K562 (cell line): Measurements from ENCODE around the gene BIVM. TPM values are rescaled to one million over a fixed set of nuclear protein-coding genes. Genes with fewer than 3 reads are reported as not detected.

Experiments
- ATAC-seq: fragments of 200-7000 bp; cut with Tn5 transposase; 3 replicates; pipeline ENCODE4 v1.9.1; 2020; ENCODE audit warnings: moderate library complexity
- BruUV-seq: library from RNA; stranded (reverse); fragments of 400-500 nt; replicated peaks from 2 replicates; lab custom pipeline; 2021; lab: Mats Ljungman, UMichigan
- CTCF ChIA-PET: fragments of 300-600 bp; formaldehyde crosslinking; extraction: SDS; loops from one replicate; lab custom pipeline; 2021; ENCODE audit warnings: low intra/inter-chr PET ratio; lab: Yijun Ruan, JAX
- POLR2A ChIA-PET: fragments of 300-600, 350-650 bp; sonication (Branson Sonifier 250); formaldehyde crosslinking; extraction: SDS; loops from one replicate; lab custom pipeline; 2021; ENCODE audit warnings: antibody characterized with exemption, inconsistent platforms; lab: Yijun Ruan, JAX
- DNase-seq, 4 experiments: peaks; one replicate each; pipeline versions ENCODE4 v3.0.0 to v3.0.0-alpha.2; 2011 to 2018; ENCODE audit warnings: low spot score in 3 of 4, mixed read lengths in 3 of 4; ENCODE audit errors: extremely low read depth in 1 of 4
- FAIRE-seq: peaks from 2 replicates; lab custom pipeline; 2011; peaks lifted over from hg19 to GRCh38; lab: Jason Lieb, UNC
- H2AFZ ChIP-seq: 2 replicates; pipeline ENCODE4 v1.6.0; 2011; ENCODE audit warnings: low read depth, low read length, control low read depth, inconsistent platforms
- H3K27ac ChIP-seq: fragments of 200-600 bp; 3 replicates; pipeline ENCODE4 v1.8.0; 2011; ENCODE audit warnings: low read depth, mild to moderate bottlenecking, control low read depth, inconsistent platforms, low read length, moderate library complexity, mixed read lengths; ENCODE audit errors: extremely low read depth
- H3K27me3 ChIP-seq, 2 experiments: fragments of 300-600 bp in 1 of 2; 2 replicates in 1 of 2; 3 replicates in 1 of 2; pipeline versions ENCODE4 v1.6.0 to v1.8.0; 2011; ENCODE audit warnings: inconsistent platforms in 2 of 2, low read length in 2 of 2, mild to moderate bottlenecking in 1 of 2, mixed read lengths in 1 of 2, moderate library complexity in 1 of 2; ENCODE audit not compliant: control insufficient read depth in 2 of 2, insufficient read depth in 2 of 2
- H3K36me3 ChIP-seq: fragments of 300-600 bp; 3 replicates; pipeline ENCODE4 v1.8.0; 2011; ENCODE audit warnings: mild to moderate bottlenecking, low read length, inconsistent platforms; ENCODE audit not compliant: control insufficient read depth, insufficient read depth
- H3K4me1 ChIP-seq, 2 experiments: fragments of 200-600 bp in 1 of 2; replicated peaks in 1 of 2; 2 replicates in 1 of 2; 3 replicates in 1 of 2; pipeline versions ENCODE4 v1.5.1 to v1.8.0; 2011; ENCODE audit warnings: inconsistent platforms in 2 of 2, low read length in 2 of 2, mild to moderate bottlenecking in 1 of 2, mixed read lengths in 1 of 2, moderate library complexity in 1 of 2; ENCODE audit not compliant: control insufficient read depth in 2 of 2, insufficient read depth in 2 of 2
- H3K4me2 ChIP-seq: 2 replicates; pipeline ENCODE4 v1.6.1; 2011; ENCODE audit warnings: low read length, control low read depth, inconsistent platforms, mixed read lengths; ENCODE audit not compliant: insufficient read depth
- H3K4me3 ChIP-seq: fragments of 200-600 bp; sonication (generic), shearing (Covaris generic); 2 replicates; pipeline ENCODE4 v1.5.1; 2016; ENCODE audit warnings: control low read depth, inconsistent platforms
- H3K79me2 ChIP-seq: fragments of 200-600 bp; 3 replicates; pipeline ENCODE4 v1.8.0; 2011; ENCODE audit warnings: low read length, inconsistent platforms; ENCODE audit not compliant: control insufficient read depth, insufficient read depth
- H3K9ac ChIP-seq, 2 experiments: 2 replicates each; pipeline versions ENCODE4 v1.6.0 to v1.6.1; 2011; ENCODE audit warnings: low read depth in 2 of 2, low read length in 2 of 2, control low read depth in 1 of 2, inconsistent platforms in 1 of 2, mild to moderate bottlenecking in 1 of 2, mixed read lengths in 1 of 2; ENCODE audit not compliant: insufficient read depth in 1 of 2
- H3K9me1 ChIP-seq: one replicate; pipeline ENCODE4 v1.6.0; 2011; ENCODE audit warnings: inconsistent platforms, mild to moderate bottlenecking, low read length, moderate library complexity; ENCODE audit not compliant: control insufficient read depth, insufficient read depth
- H3K9me3 ChIP-seq: replicated peaks from 2 replicates; pipeline ENCODE4 v1.5.1; 2011; ENCODE audit warnings: low read depth, low read length, inconsistent platforms; ENCODE audit not compliant: control insufficient read depth, insufficient read depth
- H4K20me1 ChIP-seq: replicated peaks from 2 replicates; pipeline ENCODE4 v1.6.1; 2011; ENCODE audit warnings: low read length, inconsistent platforms, mixed read lengths; ENCODE audit not compliant: control insufficient read depth, insufficient read depth
- ZNF23 ChIP-seq: fragments of 250-450 bp; sonication (Bioruptor Pico); IDR thresholded peaks from 2 replicates; pipeline ENCODE4 v1.4.0; 2020; ENCODE audit warnings: mild to moderate bottlenecking
- WGBS: fragments of 100-300 bp; shearing (Covaris generic); methylation state at CpG from one replicate; pipeline ENCODE4 v1.1.6; 2016; ENCODE audit warnings: low coverage, mixed read lengths; ENCODE audit not compliant: insufficient coverage; ENCODE audit errors: missing lambda C conversion rate; 5-methylcytosine and 5-hydroxymethylcytosine counted together
- in situ Hi-C: fragments of 300-500 bp; cut with MboI; formaldehyde crosslinking; loops from 4 replicates; pipeline ENCODE4 v1.15.0; 2018; ENCODE audit warnings: inconsistent platforms, mixed read lengths
- intact Hi-C: fragments of 100-400 bp; cut with micrococcal nuclease; formaldehyde crosslinking; loops from 2 replicates; pipeline ENCODE4 v1.14.2; 2022
- polyA plus RNA-seq, 8 experiments: library from polyadenylated mRNA; depleted of rRNA in 4 of 8; stranded (reverse) in 5 of 8; unstranded in 3 of 8; fragments of >200 nt; fragmentation: Nextera tagmentation in 2 of 8; fragmentation: Illumina TruSeq in 1 of 8; extraction: Ambion mirVana in 2 of 8; extraction: Trizol in 1 of 8; gene quantifications; 2 replicates each; pipeline versions ENCODE4 v1.2.1 to v1.2.3, GENCODE V29; 2011 to 2014; ENCODE audit warnings: inconsistent platforms in 1 of 8, missing spikeins in 1 of 8
- total RNA-seq, 7 experiments: library from RNA; depleted of rRNA in 6 of 7; stranded (reverse); fragments of >200 nt in 6 of 7; fragmentation: Illumina TruSeq in 2 of 7; extraction: Trizol in 2 of 7; gene quantifications; 2 replicates each; pipeline versions ENCODE4 v1.2.1 to v1.2.3, GENCODE V29; 2011 to 2021; ENCODE audit warnings: low replicate concordance in 1 of 7
- TF ChIP-seq, protein P1 (sequence below): fragments of 450-650 bp; formaldehyde crosslinking; IDR thresholded peaks from 2 replicates; pipeline ENCODE4 v1.4.0; 2022; ENCODE audit warnings: missing genetic modification characterization
- TF ChIP-seq, protein P2 (sequence below): sonication (generic); IDR thresholded peaks from 2 replicates; pipeline ENCODE4 v1.6.1; 2016

The BIVM gene
- total and polyA plus RNA-seq, 9 of the 15 experiments (the other 6 are each of a cell fraction or from before 2014, with no cell fraction given): 3.6 to 23.1 (median 16.8) TPM

DNA sequence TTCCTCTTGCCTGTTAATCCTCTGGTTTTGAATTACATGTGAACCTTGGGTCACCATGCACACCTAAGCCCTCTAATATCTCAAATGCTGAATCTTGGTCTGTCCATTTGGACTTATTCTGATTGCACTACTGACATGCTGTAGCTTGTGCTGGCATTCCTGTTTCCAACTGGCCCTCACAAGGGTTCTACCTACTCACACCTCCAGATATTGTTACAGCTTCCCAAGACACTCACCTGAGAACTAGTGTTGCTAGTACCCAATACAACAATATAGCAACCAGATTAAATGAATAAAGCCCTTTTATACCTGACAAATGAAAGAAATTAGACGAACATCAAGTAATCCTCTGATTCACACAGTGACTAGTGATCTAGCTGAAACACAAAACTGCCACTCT lies 41.9 kb upstream of the BIVM start:
- Histone ChIP-seq H4K20me1 (no peaks in the 10 kb centered on the region), H3K4me1 (no peaks in the 10 kb centered on the region; a peak in 1 of 5 replicates), H3K4me2 (no peak overlapping the region), H3K9ac (no peak overlapping the region), H3K27me3 (no peaks in the 10 kb centered on the region), H3K27ac (no peak overlapping the region), H2AFZ (no peak overlapping the region), H3K36me3 (no peaks in the 10 kb centered on the region), H3K79me2 (no peaks in the 10 kb centered on the region), H3K9me3 (no peaks in the 10 kb centered on the region), H3K9me1 (no peaks in the 10 kb centered on the region), H3K4me3 (no peak overlapping the region)
- ChIA-PET POLR2A (interaction anchor here (0.6 to 1.4 kb wide), 3 partner anchors 15 to 161 kb away, joined by 3 to 5 read pairs (median 3); partner anchors contain the start of gene TEX30), CTCF (interaction anchor here (0.6 kb wide), 1 partner anchor 692 kb away, joined by 3 read pairs; no protein-coding TSS in a partner anchor)
- ATAC-seq (no peak), DNase-seq (no peak), FAIRE-seq (no peak)
- WGBS: 17% methylated on average over 1 of the region's 1 CpG
- no peak for TF ChIP-seq ZNF23 (CRISPR knock-in tag)
- TF ChIP-seq, protein P1, sequence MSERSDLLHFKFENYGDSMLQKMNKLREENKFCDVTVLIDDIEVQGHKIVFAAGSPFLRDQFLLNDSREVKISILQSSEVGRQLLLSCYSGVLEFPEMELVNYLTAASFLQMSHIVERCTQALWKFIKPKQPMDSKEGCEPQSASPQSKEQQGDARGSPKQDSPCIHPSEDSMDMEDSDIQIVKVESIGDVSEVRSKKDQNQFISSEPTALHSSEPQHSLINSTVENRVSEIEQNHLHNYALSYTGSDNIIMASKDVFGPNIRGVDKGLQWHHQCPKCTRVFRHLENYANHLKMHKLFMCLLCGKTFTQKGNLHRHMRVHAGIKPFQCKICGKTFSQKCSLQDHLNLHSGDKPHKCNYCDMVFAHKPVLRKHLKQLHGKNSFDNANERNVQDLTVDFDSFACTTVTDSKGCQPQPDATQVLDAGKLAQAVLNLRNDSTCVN (CRISPR knock-in tag): no peak
- TF ChIP-seq, protein P2, sequence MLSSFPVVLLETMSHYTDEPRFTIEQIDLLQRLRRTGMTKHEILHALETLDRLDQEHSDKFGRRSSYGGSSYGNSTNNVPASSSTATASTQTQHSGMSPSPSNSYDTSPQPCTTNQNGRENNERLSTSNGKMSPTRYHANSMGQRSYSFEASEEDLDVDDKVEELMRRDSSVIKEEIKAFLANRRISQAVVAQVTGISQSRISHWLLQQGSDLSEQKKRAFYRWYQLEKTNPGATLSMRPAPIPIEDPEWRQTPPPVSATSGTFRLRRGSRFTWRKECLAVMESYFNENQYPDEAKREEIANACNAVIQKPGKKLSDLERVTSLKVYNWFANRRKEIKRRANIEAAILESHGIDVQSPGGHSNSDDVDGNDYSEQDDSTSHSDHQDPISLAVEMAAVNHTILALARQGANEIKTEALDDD: 0 out of 2 replicates have a peak, but pooled peaks have one; percentile 35
- intact Hi-C loops: no loop called here
- no TSS peak for BruUV-seq
- in situ Hi-C loops: no loop called here
